ENCODE data around the gene IZUMO2. TPM values are rescaled to one million over a fixed set of nuclear protein-coding genes. Genes with fewer than 3 reads are reported as not detected.

IZUMO2 gene
- total and polyA plus RNA-seq, 10 of the 15 experiments (the other 5 are each of a cell fraction or from before 2014, with no cell fraction given), result not detected

- H3K4me1 ChIP-seq (ENCODE audit: control insufficient read depth, insufficient read depth, low read length), result no peaks in the 10 kb centered on the region
- no peak overlapping the region for H3K9ac ChIP-seq (ENCODE audit: control insufficient read depth, insufficient read depth, low read length)
- ChIA-PET RAD21 (ENCODE audit: unreplicated experiment) (no interaction called here), CTCF (no interaction called here), SMC1A (ENCODE audit: uncharacterized antibody, unreplicated experiment) (no interaction called here), POLR2A (interaction anchor here (0.5 kb wide), 1 partner anchor 16 kb away, joined by 5 read pairs; no protein-coding TSS in a partner anchor)
- peaks cover 0 to 3% of the 10 kb centered on the region in 2 experiments; a peak in 1 of 4 replicates for H3K27me3 ChIP-seq (replicated peaks in 1 of 2; ENCODE audit: control insufficient read depth in 2 of 2, insufficient read depth in 2 of 2, low read length in 1 of 2)
- intact Hi-C loops (cut with micrococcal nuclease; ENCODE audit: unreplicated experiment), result no loop called here
- DNase-seq (ENCODE audit: low read depth, low spot score) (no peak), FAIRE-seq (no peak), ATAC-seq (no peak)
- H4K20me1 ChIP-seq (ENCODE audit: control insufficient read depth, insufficient read depth), result no peaks in the 10 kb centered on the region
- BruUV-seq (replicated peaks), result no TSS peak
- no peak overlapping the region for H3K4me2 ChIP-seq (ENCODE audit: control insufficient read depth, insufficient read depth)
- no peak overlapping the region for H2AFZ ChIP-seq (ENCODE audit: control insufficient read depth, low read depth, low read length)
- in situ Hi-C loops (cut with MboI), result no loop called here
- H3K9me3 ChIP-seq (replicated peaks; ENCODE audit: control insufficient read depth, insufficient read depth, low read length), result no peaks in the 10 kb centered on the region; the same call in 2 of the 3 replicates
- no peaks in the 10 kb centered on the region for H3K36me3 ChIP-seq (ENCODE audit: control insufficient read depth in 2 of 2, insufficient read depth in 2 of 2, low read length in 1 of 2)
- no peak for TF ChIP-seq HDAC2 (IDR thresholded peaks at IDR 0.05)
- no peak for TF ChIP-seq EGR1 (IDR thresholded peaks at IDR 0.05; ENCODE audit: borderline replicate concordance in 1 of 2, low read depth in 2 of 2, low read length in 2 of 2)
- TF ChIP-seq NR2C2 (IDR thresholded peaks at IDR 0.05; ENCODE audit: borderline replicate concordance, control insufficient read depth, insufficient read length, low read depth), result no peak
- no peak for TF ChIP-seq SKIL (IDR thresholded peaks at IDR 0.05; ENCODE audit: low read depth, poor library complexity, severe bottlenecking)
- TF ChIP-seq, protein P1, sequence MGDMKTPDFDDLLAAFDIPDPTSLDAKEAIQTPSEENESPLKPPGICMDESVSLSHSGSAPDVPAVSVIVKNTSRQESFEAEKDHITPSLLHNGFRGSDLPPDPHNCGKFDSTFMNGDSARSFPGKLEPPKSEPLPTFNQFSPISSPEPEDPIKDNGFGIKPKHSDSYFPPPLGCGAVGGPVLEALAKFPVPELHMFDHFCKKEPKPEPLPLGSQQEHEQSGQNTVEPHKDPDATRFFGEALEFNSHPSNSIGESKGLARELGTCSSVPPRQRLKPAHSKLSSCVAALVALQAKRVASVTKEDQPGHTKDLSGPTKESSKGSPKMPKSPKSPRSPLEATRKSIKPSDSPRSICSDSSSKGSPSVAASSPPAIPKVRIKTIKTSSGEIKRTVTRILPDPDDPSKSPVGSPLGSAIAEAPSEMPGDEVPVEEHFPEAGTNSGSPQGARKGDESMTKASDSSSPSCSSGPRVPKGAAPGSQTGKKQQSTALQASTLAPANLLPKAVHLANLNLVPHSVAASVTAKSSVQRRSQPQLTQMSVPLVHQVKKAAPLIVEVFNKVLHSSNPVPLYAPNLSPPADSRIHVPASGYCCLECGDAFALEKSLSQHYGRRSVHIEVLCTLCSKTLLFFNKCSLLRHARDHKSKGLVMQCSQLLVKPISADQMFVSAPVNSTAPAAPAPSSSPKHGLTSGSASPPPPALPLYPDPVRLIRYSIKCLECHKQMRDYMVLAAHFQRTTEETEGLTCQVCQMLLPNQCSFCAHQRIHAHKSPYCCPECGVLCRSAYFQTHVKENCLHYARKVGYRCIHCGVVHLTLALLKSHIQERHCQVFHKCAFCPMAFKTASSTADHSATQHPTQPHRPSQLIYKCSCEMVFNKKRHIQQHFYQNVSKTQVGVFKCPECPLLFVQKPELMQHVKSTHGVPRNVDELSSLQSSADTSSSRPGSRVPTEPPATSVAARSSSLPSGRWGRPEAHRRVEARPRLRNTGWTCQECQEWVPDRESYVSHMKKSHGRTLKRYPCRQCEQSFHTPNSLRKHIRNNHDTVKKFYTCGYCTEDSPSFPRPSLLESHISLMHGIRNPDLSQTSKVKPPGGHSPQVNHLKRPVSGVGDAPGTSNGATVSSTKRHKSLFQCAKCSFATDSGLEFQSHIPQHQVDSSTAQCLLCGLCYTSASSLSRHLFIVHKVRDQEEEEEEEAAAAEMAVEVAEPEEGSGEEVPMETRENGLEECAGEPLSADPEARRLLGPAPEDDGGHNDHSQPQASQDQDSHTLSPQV (IDR thresholded peaks at IDR 0.05), result no peak
- no peak overlapping the region for H3K27ac ChIP-seq (ENCODE audit: control insufficient read depth, insufficient read depth)
- no peak overlapping the region for H3K4me3 ChIP-seq
- 81% methylated on average over 35 of the region's 46 CpGs for WGBS (ENCODE audit: insufficient coverage, insufficient replicate concordance, low lambda C conversion rate, missing lambda C conversion rate)
- no peaks in the 10 kb centered on the region for H3K79me2 ChIP-seq (ENCODE audit: control insufficient read depth, insufficient read depth, low read length)
Observed at GRCh38 chr19:50210425-50210824, 47.3 kb upstream of the IZUMO2 start.

Measured in GM12878 (cell line).